ENCODE data around the gene THYN1. TPM values are rescaled to one million over a fixed set of nuclear protein-coding genes. Genes with fewer than 3 reads are reported as not detected.

Gene THYN1
- total RNA-seq, 3 donors from 2014 or later: 51.7 to 73.9 (median 58.7) TPM

- Histone ChIP-seq H3K27ac (no peak overlapping the region), H3K4me3 (no peak overlapping the region), H3K36me3 (peaks cover 13% of the 10 kb centered on the region), H3K9me3 (no peaks in the 10 kb centered on the region), H3K27me3 (no peaks in the 10 kb centered on the region), H3K4me1 (no peaks in the 10 kb centered on the region)
- DNase-seq (ENCODE audit: low spot score in 2 of 2): no peak
- TF ChIP-seq CTCF (IDR thresholded peaks at IDR 0.05) (no peak), POLR2AphosphoS5 (IDR thresholded peaks at IDR 0.05) (no peak), POLR2A (IDR thresholded peaks at IDR 0.05) (no peak)
- intact Hi-C loops (cut with DNase I; ENCODE audit: low total_unique reads): no loop called here
These were observed 12.6 kb downstream of the THYN1 start for GRCh38 chr11:134240592-134240991.

- Histone ChIP-seq H3K27me3 (no peaks in the 10 kb centered on the region), H3K27ac (no peak overlapping the region), H3K9me3 (no peaks in the 10 kb centered on the region), H3K4me1 (no peaks in the 10 kb centered on the region), H3K4me3 (no peak overlapping the region), H3K36me3 (peaks cover 3% of the 10 kb centered on the region)
- intact Hi-C loops (cut with DNase I; ENCODE audit: low total_unique reads): no loop called here
- DNase-seq (ENCODE audit: low spot score in 2 of 2): no peak
- no peak for TF ChIP-seq CTCF (IDR thresholded peaks at IDR 0.05)
- no peak for TF ChIP-seq POLR2A (IDR thresholded peaks at IDR 0.05)
- no peak for TF ChIP-seq POLR2AphosphoS5 (IDR thresholded peaks at IDR 0.05)
These were observed 14.2 kb downstream of the THYN1 start for GRCh38 chr11:134238956-134239355.

- Histone ChIP-seq H3K4me3 (no peak overlapping the region), H3K9me3 (no peaks in the 10 kb centered on the region), H3K27me3 (no peaks in the 10 kb centered on the region), H3K4me1 (no peaks in the 10 kb centered on the region), H3K27ac (no peak overlapping the region), H3K36me3 (no peaks in the 10 kb centered on the region)
- no peak for DNase-seq (ENCODE audit: low spot score in 2 of 2)
- intact Hi-C loops (cut with DNase I; ENCODE audit: low total_unique reads): no loop called here
- TF ChIP-seq CTCF (IDR thresholded peaks at IDR 0.05) (no peak), POLR2AphosphoS5 (IDR thresholded peaks at IDR 0.05) (no peak), POLR2A (IDR thresholded peaks at IDR 0.05) (no peak)
These were observed 15.6 kb downstream of the THYN1 start for GRCh38 chr11:134237557-134237922.

- no peaks in the 10 kb centered on the region for H3K36me3 ChIP-seq
- no peak for DNase-seq (ENCODE audit: low spot score in 2 of 2)
- no peaks in the 10 kb centered on the region for H3K4me1 ChIP-seq
- no peaks in the 10 kb centered on the region for H3K27me3 ChIP-seq
- no peaks in the 10 kb centered on the region for H3K9me3 ChIP-seq
- no peak overlapping the region for H3K4me3 ChIP-seq
- intact Hi-C loops (cut with DNase I; ENCODE audit: low total_unique reads): no loop called here
- TF ChIP-seq POLR2AphosphoS5 (IDR thresholded peaks at IDR 0.05): no peak
- TF ChIP-seq POLR2A (IDR thresholded peaks at IDR 0.05): no peak
- TF ChIP-seq CTCF (IDR thresholded peaks at IDR 0.05): no peak
- no peak overlapping the region for H3K27ac ChIP-seq
These were observed 16.2 kb downstream of the THYN1 start for GRCh38 chr11:134236834-134237556.

- H3K4me3 ChIP-seq: no peak overlapping the region
- no peaks in the 10 kb centered on the region for H3K36me3 ChIP-seq
- intact Hi-C loops (cut with DNase I; ENCODE audit: low total_unique reads): no loop called here
- DNase-seq (ENCODE audit: low spot score in 2 of 2): no peak
- TF ChIP-seq POLR2A (IDR thresholded peaks at IDR 0.05) (no peak), CTCF (IDR thresholded peaks at IDR 0.05) (no peak), POLR2AphosphoS5 (IDR thresholded peaks at IDR 0.05) (no peak)
- no peaks in the 10 kb centered on the region for H3K27me3 ChIP-seq
- no peak overlapping the region for H3K27ac ChIP-seq
- no peaks in the 10 kb centered on the region for H3K4me1 ChIP-seq
- H3K9me3 ChIP-seq: no peaks in the 10 kb centered on the region
These were observed 17.8 kb downstream of the THYN1 start for GRCh38 chr11:134235399-134235798.
